GM19099 (cell line): ENCODE results near the gene TDP2.

Experiments used
- POLR2A ChIP-seq: IDR thresholded peaks from 3 replicates; pipeline ENCODE4 v1.6.1; 2011; ENCODE audit warnings: low read depth; ENCODE audit not compliant: insufficient read length; ENCODE audit errors: extremely low read depth

Gene TDP2

DNA sequence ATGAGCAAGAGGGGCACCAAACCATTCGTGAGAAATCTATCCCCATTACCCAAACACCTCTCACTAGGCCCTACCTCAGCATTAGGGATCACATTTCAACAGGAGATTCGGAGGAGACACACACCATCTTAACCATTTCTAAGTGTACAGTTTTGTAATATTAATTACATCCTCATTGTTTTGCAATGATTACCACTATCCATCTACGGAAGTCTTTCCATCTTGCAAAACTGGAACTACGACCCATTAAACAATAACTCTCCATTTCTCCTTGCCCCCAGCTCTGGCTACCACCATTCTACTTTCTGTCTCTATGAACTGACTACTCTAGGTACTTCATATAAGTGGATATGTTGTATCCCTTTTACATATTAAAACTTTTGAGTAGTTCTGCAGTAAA is 20.2 kb upstream of the TDP2 start:
- no peak for TF ChIP-seq POLR2A

DNA sequence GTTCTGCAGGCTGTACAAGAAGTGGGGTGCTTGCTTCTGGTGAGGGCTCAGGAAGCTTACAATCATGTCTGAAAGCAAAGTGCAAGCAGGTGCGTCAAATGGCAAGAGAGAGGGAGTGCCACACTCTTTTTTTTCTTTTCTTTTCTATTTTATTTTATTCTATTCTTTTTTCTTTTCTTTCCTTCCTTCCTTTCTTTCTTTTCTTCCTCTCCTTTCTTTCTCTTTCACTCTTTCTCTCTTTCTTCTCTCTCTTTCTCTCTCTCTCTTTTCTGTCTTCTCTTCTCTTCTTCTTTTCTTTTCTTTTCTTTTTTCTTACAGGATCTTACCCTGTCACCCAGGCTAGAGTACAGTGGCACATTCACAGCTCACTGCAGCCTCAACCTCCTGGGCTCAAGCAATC is 19.7 kb upstream of the TDP2 start:
- no peak for TF ChIP-seq POLR2A

GRCh38 chr6:24683297-24684296 is 16.9 kb upstream of the TDP2 start:
- no peak for TF ChIP-seq POLR2A

GRCh38 chr6:24680582-24680981 is 13.9 kb upstream of the TDP2 start:
- no peak for TF ChIP-seq POLR2A

- TF ChIP-seq POLR2A, result no peak
These were observed 6.9 kb upstream of the TDP2 start for GRCh38 chr6:24673625-24674024.

DNA sequence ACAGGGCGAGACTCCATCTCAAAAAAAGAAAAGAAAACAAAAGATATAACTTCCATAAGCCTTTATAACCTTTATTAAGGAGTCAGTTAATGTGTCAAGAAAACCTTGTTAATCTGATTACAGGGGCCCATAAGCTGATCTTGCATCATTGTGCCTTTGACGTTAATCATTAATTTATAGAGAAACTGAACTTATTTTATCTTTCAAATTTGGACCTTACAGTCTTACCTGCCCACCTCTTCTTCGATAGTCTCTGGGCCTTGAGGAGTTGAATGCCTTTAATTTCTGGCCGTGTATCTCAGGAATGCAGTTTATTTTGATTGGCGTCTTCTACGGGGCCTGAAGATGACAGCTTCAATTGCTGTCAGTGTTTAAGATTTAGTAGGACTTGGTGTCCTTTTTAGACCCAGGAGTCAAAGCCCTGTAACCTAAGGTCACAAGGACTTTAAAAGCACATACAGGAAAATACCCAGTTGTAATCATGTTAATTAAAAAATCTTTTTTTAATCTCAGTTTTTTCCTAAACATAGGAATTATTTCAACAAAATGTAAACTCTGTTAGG is 6.0 kb upstream of the TDP2 start:
- TF ChIP-seq POLR2A, result no peak

DNA sequence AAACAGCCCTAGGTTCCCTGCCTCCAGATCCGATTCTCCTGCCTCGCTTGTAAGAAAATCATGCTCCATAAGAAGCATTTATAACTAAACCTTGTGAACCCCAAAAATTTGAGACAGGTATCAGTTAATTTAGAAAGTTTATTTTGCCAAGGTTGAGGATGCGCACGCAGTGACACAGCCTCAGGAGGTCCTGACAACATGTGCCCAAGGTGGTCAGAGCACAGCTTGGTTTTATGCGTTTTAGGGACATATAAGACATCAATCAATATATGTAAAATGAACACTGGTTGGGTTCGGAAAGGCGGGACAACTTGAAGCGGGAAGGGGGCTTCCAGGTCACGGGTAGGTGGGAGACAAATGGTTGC is 2.3 kb upstream of the TDP2 start:
- TF ChIP-seq POLR2A, result no peak

GRCh38 chr6:24667378-24667803 is 692 bp upstream of the TDP2 start:
- TF ChIP-seq POLR2A, result no peak

GRCh38 chr6:24666097-24666640 is 530 bp downstream of the TDP2 start:
- no peak for TF ChIP-seq POLR2A

- TF ChIP-seq POLR2A, result no peak
These were observed 2.4 kb downstream of the TDP2 start for GRCh38 chr6:24664046-24664987.

- no peak for TF ChIP-seq POLR2A
These were observed 3.5 kb downstream of the TDP2 start for GRCh38 chr6:24663189-24663588.

- TF ChIP-seq POLR2A, result no peak
These were observed 4.5 kb downstream of the TDP2 start for GRCh38 chr6:24662236-24662635.

DNA sequence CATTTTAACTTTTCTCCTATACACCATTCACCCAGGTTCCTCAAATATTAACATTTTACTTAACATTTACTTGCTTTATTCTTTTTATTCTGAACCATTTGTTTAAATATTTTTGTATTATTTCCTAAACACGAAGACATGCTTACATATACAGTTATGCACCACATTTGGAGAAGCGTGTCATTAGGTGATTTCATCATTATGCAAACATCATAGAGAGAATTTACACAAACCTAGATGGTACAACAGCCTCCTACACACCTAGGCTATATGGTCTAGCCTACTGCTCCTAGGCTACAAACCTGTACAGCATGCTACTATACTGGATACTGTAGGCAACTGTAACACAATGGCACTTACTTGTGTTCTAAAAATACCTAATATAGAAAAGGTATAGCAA is 6.6 kb downstream of the TDP2 start:
- TF ChIP-seq POLR2A, result no peak

DNA sequence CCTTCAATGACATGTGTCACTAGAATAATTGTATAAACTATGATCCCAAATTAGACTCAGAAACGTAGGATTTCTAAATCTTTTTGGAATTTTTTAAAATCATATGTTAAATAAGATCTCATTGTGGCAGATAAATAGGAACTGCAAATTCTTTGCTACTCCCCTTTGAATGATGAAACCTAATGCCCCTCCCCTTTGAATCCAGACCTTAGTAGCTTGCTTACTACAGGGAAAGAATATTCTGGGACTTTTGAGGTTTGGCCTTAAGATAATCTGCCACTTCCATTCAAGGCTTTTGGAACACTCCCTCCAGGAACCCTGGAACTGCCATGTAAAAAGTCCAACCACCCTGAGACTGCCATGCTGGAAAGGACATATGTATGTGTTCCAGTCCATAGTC is 7.1 kb downstream of the TDP2 start:
- TF ChIP-seq POLR2A, result no peak
